Measurements from ENCODE around the gene DHX35.

Gene DHX35

DNA sequence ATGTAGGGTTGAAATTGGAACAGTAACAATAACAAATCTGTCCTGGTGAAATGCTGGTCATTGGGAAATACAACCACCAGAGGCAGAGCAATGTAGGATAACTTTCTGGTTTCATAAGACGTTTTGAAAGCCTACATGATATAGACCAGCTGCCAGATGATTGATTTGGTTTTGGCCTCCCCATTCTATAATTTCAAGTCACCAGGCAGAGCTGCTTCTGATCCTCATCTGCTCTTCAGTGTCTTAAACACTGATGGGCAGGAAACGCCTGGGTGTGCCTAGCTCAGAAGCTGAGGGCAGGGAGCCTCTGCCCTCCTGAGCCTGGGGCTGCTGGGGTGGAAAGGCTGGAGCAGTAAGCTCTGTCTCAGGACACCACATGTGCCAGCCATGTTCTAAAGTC lies 24.5 kb downstream of the DHX35 start:
- Histone ChIP-seq H3K4me2 (ENCODE audit: insufficient read depth, low read length, poor library complexity, severe bottlenecking) (no peak overlapping the region), H3K4me3 (ENCODE audit: low read length in 2 of 2) (no peak overlapping the region), H3K27ac (replicated peaks; ENCODE audit: low read length) (no peak overlapping the region), H3K9me3 (replicated peaks in 1 of 2; ENCODE audit: control insufficient read depth in 2 of 2, insufficient read depth in 1 of 2, low read depth in 1 of 2, low read length in 2 of 2) (no peaks in the 10 kb centered on the region), H3K79me1 (ENCODE audit: low read depth, low read length) (no peaks in the 10 kb centered on the region), H4K91ac (ENCODE audit: low read depth, low read length, poor library complexity) (no peak overlapping the region), H3K14ac (ENCODE audit: low read length) (no peak overlapping the region), H3K18ac (ENCODE audit: low read length) (peak overlapping the region; percentile 66), H3K4ac (ENCODE audit: low read length) (no peak overlapping the region), H2AFZ (ENCODE audit: low read length) (no peak overlapping the region), H3K9ac (ENCODE audit: low read depth, low read length, poor library complexity) (peak overlapping the region; percentile 67), H3K27me3 (ENCODE audit: control insufficient read depth in 3 of 3, insufficient read depth in 3 of 3, low read depth in 1 of 3, low read length in 3 of 3) (no peaks in the 10 kb centered on the region), H2BK5ac (ENCODE audit: low read length) (no peak overlapping the region), H3K4me1 (ENCODE audit: control insufficient read depth in 2 of 2, insufficient read depth in 1 of 2, low read depth in 1 of 2, low read length in 2 of 2) (peaks cover 0 to 4% of the 10 kb centered on the region in 2 donors), H3K23ac (ENCODE audit: low read depth, low read length, poor library complexity) (no peak overlapping the region), H2BK12ac (ENCODE audit: low read length) (no peak overlapping the region), H3K36me3 (replicated peaks in 1 of 2; ENCODE audit: control insufficient read depth in 2 of 2, insufficient read depth in 2 of 2, low read length in 2 of 2) (peaks cover 2 to 64% of the 10 kb centered on the region in 2 donors), H2BK15ac (ENCODE audit: low read length) (no peak overlapping the region), H4K8ac (ENCODE audit: low read depth, low read length) (no peak overlapping the region), H2AK5ac (ENCODE audit: low read depth, low read length) (no peak overlapping the region), H2BK120ac (ENCODE audit: low read depth, low read length) (no peak overlapping the region)
- no CpG with 5 or more reads among the region's 2 CpGs for WGBS, 2 donors (ENCODE audit: extremely low coverage in 2 of 2, insufficient read length in 2 of 2, insufficient replicate concordance in 1 of 2)
- DNase-seq (ENCODE audit: low spot score), result no peak

DNA sequence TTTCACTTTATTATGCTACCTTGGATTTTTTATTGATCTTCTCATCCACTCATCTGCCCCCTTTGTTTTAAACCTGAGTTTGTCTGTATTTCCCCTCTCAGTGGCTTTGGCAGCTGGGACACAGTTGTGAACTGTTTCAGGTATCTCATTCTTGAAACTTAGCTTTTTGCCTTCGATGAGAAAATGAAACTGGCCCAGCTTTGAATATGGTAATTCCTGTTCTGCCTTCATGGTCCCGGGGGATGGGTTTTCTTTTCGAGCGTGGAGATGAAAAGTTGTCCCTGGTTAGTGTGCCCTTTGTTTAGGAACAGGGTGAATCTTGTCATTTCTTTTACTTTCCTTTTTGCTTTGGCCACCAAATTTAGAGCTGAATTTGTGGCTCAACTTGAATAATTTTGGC lies 25.6 kb downstream of the DHX35 start:
- H3K36me3 ChIP-seq (replicated peaks in 1 of 2; ENCODE audit: control insufficient read depth in 2 of 2, insufficient read depth in 2 of 2, low read length in 2 of 2), result peaks cover 2 to 74% of the 10 kb centered on the region in 2 donors
- no peak overlapping the region for H2BK12ac ChIP-seq (ENCODE audit: low read length)
- peaks cover 0 to 4% of the 10 kb centered on the region in 2 donors for H3K4me1 ChIP-seq (ENCODE audit: control insufficient read depth in 2 of 2, insufficient read depth in 1 of 2, low read depth in 1 of 2, low read length in 2 of 2)
- WGBS, 2 donors (ENCODE audit: extremely low coverage in 2 of 2, insufficient read length in 2 of 2, insufficient replicate concordance in 1 of 2), result no CpG with 5 or more reads among the region's 4 CpGs
- no peak overlapping the region for H3K4ac ChIP-seq (ENCODE audit: low read length)
- no peak overlapping the region for H2BK120ac ChIP-seq (ENCODE audit: low read depth, low read length)
- H4K91ac ChIP-seq (ENCODE audit: low read depth, low read length, poor library complexity), result no peak overlapping the region
- no peak for DNase-seq (ENCODE audit: low spot score)
- no peak overlapping the region for H3K18ac ChIP-seq (ENCODE audit: low read length)
- H3K9me3 ChIP-seq (replicated peaks in 1 of 2; ENCODE audit: control insufficient read depth in 2 of 2, insufficient read depth in 1 of 2, low read depth in 1 of 2, low read length in 2 of 2), result no peaks in the 10 kb centered on the region
- no peaks in the 10 kb centered on the region for H3K79me1 ChIP-seq (ENCODE audit: low read depth, low read length)
- no peak overlapping the region for H3K9ac ChIP-seq (ENCODE audit: low read depth, low read length, poor library complexity)
- no peak overlapping the region for H2AK5ac ChIP-seq (ENCODE audit: low read depth, low read length)
- no peak overlapping the region for H3K4me3 ChIP-seq (ENCODE audit: low read length in 2 of 2)
- no peak overlapping the region for H2BK5ac ChIP-seq (ENCODE audit: low read length)
- no peak overlapping the region for H3K14ac ChIP-seq (ENCODE audit: low read length)
- no peak overlapping the region for H3K4me2 ChIP-seq (ENCODE audit: insufficient read depth, low read length, poor library complexity, severe bottlenecking)
- H4K8ac ChIP-seq (ENCODE audit: low read depth, low read length), result no peak overlapping the region
- H2BK15ac ChIP-seq (ENCODE audit: low read length), result no peak overlapping the region
- H3K27me3 ChIP-seq (ENCODE audit: control insufficient read depth in 3 of 3, insufficient read depth in 3 of 3, low read depth in 1 of 3, low read length in 3 of 3), result no peaks in the 10 kb centered on the region
- no peak overlapping the region for H3K23ac ChIP-seq (ENCODE audit: low read depth, low read length, poor library complexity)
- H2AFZ ChIP-seq (ENCODE audit: low read length), result no peak overlapping the region
- H3K27ac ChIP-seq (replicated peaks; ENCODE audit: low read length), result no peak overlapping the region

DNA sequence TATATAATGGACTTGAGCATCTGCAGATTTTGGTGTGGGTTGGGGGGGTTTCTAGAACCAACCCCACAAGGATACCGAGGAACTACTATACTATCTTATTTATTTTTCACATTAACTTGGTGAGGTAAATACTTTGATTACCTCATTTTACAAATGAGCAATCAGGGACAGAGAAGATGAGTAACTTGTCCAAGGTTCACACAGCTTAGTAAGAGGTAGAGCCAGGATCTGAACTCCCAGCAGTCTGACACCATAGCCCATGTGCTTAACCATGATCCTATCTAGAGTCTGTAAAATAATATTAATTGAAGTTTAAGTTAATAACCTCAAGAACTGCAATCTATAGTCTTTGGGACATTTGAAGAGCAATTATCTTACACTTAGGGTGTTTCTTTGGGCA lies 28.6 kb downstream of the DHX35 start:
- Histone ChIP-seq H3K79me1 (ENCODE audit: low read depth, low read length) (no peaks in the 10 kb centered on the region), H2BK15ac (ENCODE audit: low read length) (no peak overlapping the region), H3K14ac (ENCODE audit: low read length) (no peak overlapping the region), H3K4me2 (ENCODE audit: insufficient read depth, low read length, poor library complexity, severe bottlenecking) (no peak overlapping the region), H3K4ac (ENCODE audit: low read length) (no peak overlapping the region), H2BK5ac (ENCODE audit: low read length) (no peak overlapping the region), H4K8ac (ENCODE audit: low read depth, low read length) (no peak overlapping the region), H3K9ac (ENCODE audit: low read depth, low read length, poor library complexity) (no peak overlapping the region), H3K23ac (ENCODE audit: low read depth, low read length, poor library complexity) (no peak overlapping the region), H3K4me3 (ENCODE audit: low read length in 2 of 2) (no peak overlapping the region), H3K18ac (ENCODE audit: low read length) (no peak overlapping the region), H3K27ac (replicated peaks; ENCODE audit: low read length) (no peak overlapping the region), H4K91ac (ENCODE audit: low read depth, low read length, poor library complexity) (no peak overlapping the region), H3K9me3 (replicated peaks in 1 of 2; ENCODE audit: control insufficient read depth in 2 of 2, insufficient read depth in 1 of 2, low read depth in 1 of 2, low read length in 2 of 2) (no peaks in the 10 kb centered on the region), H2BK120ac (ENCODE audit: low read depth, low read length) (no peak overlapping the region), H3K36me3 (replicated peaks in 1 of 2; ENCODE audit: control insufficient read depth in 2 of 2, insufficient read depth in 2 of 2, low read length in 2 of 2) (peaks cover 6 to 65% of the 10 kb centered on the region in 2 donors), H2AFZ (ENCODE audit: low read length) (no peak overlapping the region), H3K4me1 (ENCODE audit: control insufficient read depth in 2 of 2, insufficient read depth in 1 of 2, low read depth in 1 of 2, low read length in 2 of 2) (peaks cover 0 to 4% of the 10 kb centered on the region in 2 donors), H2AK5ac (ENCODE audit: low read depth, low read length) (no peak overlapping the region), H3K27me3 (ENCODE audit: control insufficient read depth in 3 of 3, insufficient read depth in 3 of 3, low read depth in 1 of 3, low read length in 3 of 3) (no peaks in the 10 kb centered on the region), H2BK12ac (ENCODE audit: low read length) (no peak overlapping the region)
- WGBS, 2 donors (ENCODE audit: extremely low coverage in 2 of 2, insufficient read length in 2 of 2, insufficient replicate concordance in 1 of 2), result no CpG with 5 or more reads among the region's 1 CpG
- no peak for DNase-seq (ENCODE audit: low spot score)

DNA sequence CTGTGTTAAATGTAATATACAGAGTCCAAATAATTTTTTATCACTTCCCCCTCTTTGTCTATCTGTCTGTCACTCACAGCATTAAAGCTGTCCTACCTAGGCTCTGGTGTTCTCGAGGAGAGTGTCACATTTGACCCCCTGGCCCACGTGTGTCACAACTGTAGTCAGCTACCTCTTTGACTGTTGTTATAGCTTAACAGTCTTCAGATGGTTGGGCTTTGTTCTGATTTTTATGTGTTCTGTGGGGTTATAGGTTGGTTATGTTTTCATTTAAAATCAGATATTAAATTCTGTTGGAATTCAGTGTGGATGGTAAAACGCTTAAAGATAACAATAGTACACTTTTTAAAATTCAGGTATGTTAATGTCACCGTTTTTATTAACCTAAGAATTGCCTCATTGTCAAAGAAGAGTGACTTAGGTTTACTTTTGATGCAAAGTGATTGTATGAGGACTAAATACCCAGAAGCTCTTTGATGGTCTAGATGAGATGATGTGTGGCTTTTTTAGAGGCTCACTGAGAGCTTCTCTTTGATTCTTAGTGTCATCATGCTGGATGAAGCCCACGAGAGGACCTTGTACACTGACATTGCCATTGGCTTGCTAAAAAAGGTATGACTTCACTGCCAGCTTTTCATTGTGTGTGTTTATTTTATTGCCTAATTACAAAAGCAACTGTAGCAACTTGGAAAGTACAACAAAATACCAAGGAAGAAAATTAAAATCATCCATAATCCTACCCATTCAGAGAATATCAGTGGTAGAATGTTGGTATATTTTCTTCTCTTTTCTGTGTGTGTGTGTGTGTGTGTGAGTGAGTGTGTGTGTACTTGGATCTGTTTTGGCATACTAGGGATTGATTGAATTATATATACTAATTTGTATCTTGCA lies 29.9 kb downstream of the DHX35 start:
- no peak overlapping the region for H2AK5ac ChIP-seq (ENCODE audit: low read depth, low read length)
- H3K27me3 ChIP-seq (ENCODE audit: control insufficient read depth in 3 of 3, insufficient read depth in 3 of 3, low read depth in 1 of 3, low read length in 3 of 3), result no peaks in the 10 kb centered on the region
- peaks cover 10 to 71% of the 10 kb centered on the region in 2 donors for H3K36me3 ChIP-seq (replicated peaks in 1 of 2; ENCODE audit: control insufficient read depth in 2 of 2, insufficient read depth in 2 of 2, low read length in 2 of 2)
- no peak overlapping the region for H3K9ac ChIP-seq (ENCODE audit: low read depth, low read length, poor library complexity)
- no peak overlapping the region for H4K8ac ChIP-seq (ENCODE audit: low read depth, low read length)
- no peak for DNase-seq (ENCODE audit: low spot score)
- H2BK120ac ChIP-seq (ENCODE audit: low read depth, low read length), result no peak overlapping the region
- no peak overlapping the region for H4K91ac ChIP-seq (ENCODE audit: low read depth, low read length, poor library complexity)
- H3K4ac ChIP-seq (ENCODE audit: low read length), result no peak overlapping the region
- H3K23ac ChIP-seq (ENCODE audit: low read depth, low read length, poor library complexity), result no peak overlapping the region
- no peak overlapping the region for H2BK12ac ChIP-seq (ENCODE audit: low read length)
- H3K18ac ChIP-seq (ENCODE audit: low read length), result no peak overlapping the region
- H3K79me1 ChIP-seq (ENCODE audit: low read depth, low read length), result no peaks in the 10 kb centered on the region
- H2BK5ac ChIP-seq (ENCODE audit: low read length), result no peak overlapping the region
- H3K14ac ChIP-seq (ENCODE audit: low read length), result no peak overlapping the region
- H2BK15ac ChIP-seq (ENCODE audit: low read length), result no peak overlapping the region
- peaks cover 0 to 4% of the 10 kb centered on the region in 2 donors for H3K4me1 ChIP-seq (ENCODE audit: control insufficient read depth in 2 of 2, insufficient read depth in 1 of 2, low read depth in 1 of 2, low read length in 2 of 2)
- H3K4me3 ChIP-seq (ENCODE audit: low read length in 2 of 2), result no peak overlapping the region
- H2AFZ ChIP-seq (ENCODE audit: low read length), result no peak overlapping the region
- H3K9me3 ChIP-seq (replicated peaks in 1 of 2; ENCODE audit: control insufficient read depth in 2 of 2, insufficient read depth in 1 of 2, low read depth in 1 of 2, low read length in 2 of 2), result no peaks in the 10 kb centered on the region
- no CpG with 5 or more reads among the region's 5 CpGs for WGBS, 2 donors (ENCODE audit: extremely low coverage in 2 of 2, insufficient read length in 2 of 2, insufficient replicate concordance in 1 of 2)
- no peak overlapping the region for H3K27ac ChIP-seq (replicated peaks; ENCODE audit: low read length)
- H3K4me2 ChIP-seq (ENCODE audit: insufficient read depth, low read length, poor library complexity, severe bottlenecking), result no peak overlapping the region
